Small intestine (tissue), 7 donors: Measurements from ENCODE around the gene TSC2. TPM values are rescaled to one million over a fixed set of nuclear protein-coding genes. Genes with fewer than 3 reads are reported as not detected.

Experiments
- DNase-seq, 2 donors: peaks; one replicate each; pipeline versions ENCODE4 v3.0.0 to v3.0.0-alpha.2; 2013
- FAIRE-seq: peaks from 2 replicates; lab custom pipeline; 2012; peaks lifted over from hg19 to GRCh38; lab: Jason Lieb, UNC
- H3K27ac ChIP-seq, 3 donors: one replicate each; pipeline ENCODE4 v1.5.1; 2013; ENCODE audit warnings: low read length in 2 of 3, mild to moderate bottlenecking in 2 of 3, control low read depth in 1 of 3, inconsistent platforms in 1 of 3, low read depth in 1 of 3, moderate library complexity in 1 of 3
- H3K27me3 ChIP-seq, 3 donors: one replicate each; pipeline ENCODE4 v1.6.1; 2013; ENCODE audit warnings: low read length in 3 of 3, inconsistent platforms in 1 of 3; ENCODE audit not compliant: control insufficient read depth in 3 of 3, insufficient read depth in 3 of 3
- H3K36me3 ChIP-seq, 3 donors: one replicate each; pipeline ENCODE4 v1.6.1; 2013; ENCODE audit warnings: low read length in 3 of 3, inconsistent platforms in 1 of 3, low read depth in 1 of 3, mild to moderate bottlenecking in 1 of 3, moderate library complexity in 1 of 3; ENCODE audit not compliant: control insufficient read depth in 3 of 3, insufficient read depth in 2 of 3
- H3K4me1 ChIP-seq, 3 donors: one replicate each; pipeline ENCODE4 v1.6.1; 2013; ENCODE audit warnings: low read length in 2 of 3, inconsistent platforms in 1 of 3, low read depth in 1 of 3, mild to moderate bottlenecking in 1 of 3, moderate library complexity in 1 of 3; ENCODE audit not compliant: control insufficient read depth in 3 of 3, insufficient read depth in 2 of 3
- H3K4me3 ChIP-seq, 3 donors: one replicate each; pipeline ENCODE4 v1.5.1; 2013; ENCODE audit warnings: low read length in 3 of 3, control low read depth in 1 of 3, inconsistent platforms in 1 of 3, low read depth in 1 of 3, mild to moderate bottlenecking in 1 of 3, moderate library complexity in 1 of 3
- H3K9me3 ChIP-seq, 2 donors: one replicate each; pipeline ENCODE4 v1.6.1; 2013; ENCODE audit warnings: low read depth in 1 of 2, low read length in 1 of 2; ENCODE audit not compliant: control insufficient read depth in 2 of 2, insufficient read depth in 1 of 2
- WGBS, 3 donors: extraction: QIAGEN DNeasy Blood & Tissue Kit; methylation state at CpG; one replicate each; pipeline ENCODE4 v1.1.7; 2013; 5-methylcytosine and 5-hydroxymethylcytosine counted together
- polyA plus RNA-seq, 4 donors: library from polyadenylated mRNA; stranded (reverse) in 3 of 4; unstranded in 1 of 4; fragments of 200-250 nt in 3 of 4; fragments of 120-200 nt in 1 of 4; gene quantifications; one replicate each; pipeline versions ENCODE4 v1.2.1 to v1.2.3, GENCODE V29; 2013
- donor health status: healthy with polysubstance abuse.
- donor health status: control.
- donor health status: control.
- donor health status: Bipolar disorder and iron deficiency.
- donor health status: healthy.

The TSC2 gene
- polyA plus RNA-seq, 4 donors = 35.1 to 75.9 (median 60.1) TPM

DNA sequence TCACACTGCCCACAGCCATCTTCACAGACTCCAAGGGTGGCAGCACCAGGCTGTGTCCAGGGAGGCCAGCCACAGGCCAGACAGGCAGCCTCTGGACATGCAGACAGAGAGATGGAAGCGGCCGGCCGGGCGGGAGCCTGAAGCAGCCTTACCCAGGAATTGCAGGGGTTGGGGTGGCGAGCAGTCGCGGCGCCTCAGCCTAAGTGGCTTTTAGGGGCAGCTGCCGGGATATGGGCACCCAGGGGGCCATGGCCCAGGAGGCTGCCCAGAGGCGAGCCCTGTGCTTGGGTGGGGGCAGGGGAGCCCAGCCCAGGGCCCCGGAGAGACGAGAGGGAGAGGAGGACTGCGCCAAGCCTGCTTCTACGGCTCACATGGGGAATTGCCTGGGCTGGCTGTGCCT, 22.5 kb upstream of the TSC2 start:
- Histone ChIP-seq H3K4me1 (peaks cover 0 to 33% (median 2%) of the 10 kb centered on the region in 3 donors), H3K27ac (no peak overlapping the region), H3K27me3 (peaks cover 0 to 44% (median 7%) of the 10 kb centered on the region in 3 donors), H3K9me3 (no peaks in the 10 kb centered on the region), H3K4me3 (no peak overlapping the region), H3K36me3 (peaks cover 0 to 14% (median 0%) of the 10 kb centered on the region in 3 donors)
- FAIRE-seq (no peak), DNase-seq (no peak)
- 93 to 97% (median 95%) methylated on average over 14 of the region's 14 CpGs for whole genome bisulfite sequencing, 3 donors

DNA sequence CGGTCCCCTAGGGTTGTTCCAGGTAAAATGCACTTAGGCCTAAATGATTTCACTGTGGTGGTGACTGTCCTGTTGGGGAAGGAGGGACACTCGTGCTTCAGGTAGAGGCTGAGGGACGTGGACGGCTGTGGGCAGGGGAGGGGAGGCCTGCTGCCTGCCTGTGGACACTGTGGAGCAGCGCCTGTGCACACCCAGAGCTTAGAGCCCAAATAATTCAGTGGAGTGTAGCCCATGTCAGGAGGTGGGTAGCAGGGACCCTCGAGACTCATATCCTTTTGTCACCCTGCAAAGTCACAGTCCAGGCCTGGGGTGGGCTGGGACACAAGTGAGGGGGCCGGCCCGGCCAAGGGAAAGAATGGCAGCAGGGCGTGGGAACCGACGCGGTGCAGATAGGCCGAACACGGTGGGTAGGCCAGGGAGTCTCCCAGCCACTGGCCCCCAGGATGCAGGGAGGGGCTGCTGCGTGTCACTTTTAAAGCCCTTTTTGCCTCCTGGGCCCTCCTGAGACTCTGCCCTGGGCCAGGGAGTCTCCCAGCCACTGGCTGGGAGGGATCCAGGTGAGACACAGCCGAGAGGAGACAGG, 21.8 kb upstream of the TSC2 start:
- Histone ChIP-seq H3K4me3 (peak overlapping the region in 1 of 3 donors; percentile 28), H3K27ac (no peak overlapping the region), H3K9me3 (no peaks in the 10 kb centered on the region), H3K27me3 (peaks cover 0 to 37% (median under 1%) of the 10 kb centered on the region in 3 donors), H3K36me3 (peaks cover 0 to 20% (median 0%) of the 10 kb centered on the region in 3 donors), H3K4me1 (peaks cover 0 to 27% (median 2%) of the 10 kb centered on the region in 3 donors)
- DNase-seq = no peak
- no peak for FAIRE-seq
- WGBS, 3 donors = 78 to 83% (median 82%) methylated on average over 12 to 16 of the region's 16 CpGs

DNA sequence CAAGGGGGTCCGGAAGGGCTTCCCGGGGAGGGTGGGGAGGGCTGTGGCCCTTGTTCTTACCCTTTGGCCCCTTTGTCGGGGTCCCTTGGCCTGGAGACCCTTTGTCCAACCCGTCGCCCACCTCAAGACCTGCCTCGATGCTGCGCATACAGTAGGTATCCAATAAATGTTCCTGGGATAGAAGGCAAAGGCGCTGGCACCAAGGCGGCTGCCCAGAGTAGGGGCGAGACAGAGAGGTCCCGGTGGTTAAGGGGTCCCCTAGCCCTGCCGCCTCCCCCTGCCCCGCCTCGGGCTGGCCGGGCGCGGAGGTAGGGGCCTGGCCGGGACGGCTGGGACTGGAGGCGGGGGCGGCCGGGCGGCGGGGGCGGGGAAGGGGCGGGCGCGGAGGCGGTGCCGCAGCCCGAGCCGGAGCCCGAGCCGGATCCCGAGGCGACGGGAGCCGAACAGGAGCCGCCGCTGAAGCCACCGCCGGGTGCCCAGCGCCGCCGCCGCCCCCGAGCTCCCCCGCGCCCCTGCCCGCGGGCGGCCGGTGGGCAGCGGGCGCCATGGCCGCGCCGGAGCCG, 21.2 kb upstream of the TSC2 start, which contains the start of gene NHERF2:
Gene NHERF2, plus strand, starts transcription at position 442 of the 563 bp plus-strand sequence. Its CDS starts 104 bp downstream, at position 546.
- Histone ChIP-seq H3K9me3 (no peaks in the 10 kb centered on the region), H3K27ac (peak within 1 kb of the TSS in 1 of 3 donors; percentile 57), H3K27me3 (peaks cover 0 to 32% (median 0%) of the 10 kb centered on the region in 3 donors), H3K4me1 (peaks cover 0 to 27% (median 2%) of the 10 kb centered on the region in 3 donors), H3K4me3 (peak within 1 kb of the TSS; percentile 53 to 65 (median 58)), H3K36me3 (peaks cover 0 to 25% (median 0%) of the 10 kb centered on the region in 3 donors)
- WGBS, 3 donors = 8 to 15% (median 10%) methylated on average over 21 to 59 of the region's 59 CpGs
- FAIRE-seq (no peak), DNase-seq (peak in 1 of 2 donors; percentile 36)

DNA sequence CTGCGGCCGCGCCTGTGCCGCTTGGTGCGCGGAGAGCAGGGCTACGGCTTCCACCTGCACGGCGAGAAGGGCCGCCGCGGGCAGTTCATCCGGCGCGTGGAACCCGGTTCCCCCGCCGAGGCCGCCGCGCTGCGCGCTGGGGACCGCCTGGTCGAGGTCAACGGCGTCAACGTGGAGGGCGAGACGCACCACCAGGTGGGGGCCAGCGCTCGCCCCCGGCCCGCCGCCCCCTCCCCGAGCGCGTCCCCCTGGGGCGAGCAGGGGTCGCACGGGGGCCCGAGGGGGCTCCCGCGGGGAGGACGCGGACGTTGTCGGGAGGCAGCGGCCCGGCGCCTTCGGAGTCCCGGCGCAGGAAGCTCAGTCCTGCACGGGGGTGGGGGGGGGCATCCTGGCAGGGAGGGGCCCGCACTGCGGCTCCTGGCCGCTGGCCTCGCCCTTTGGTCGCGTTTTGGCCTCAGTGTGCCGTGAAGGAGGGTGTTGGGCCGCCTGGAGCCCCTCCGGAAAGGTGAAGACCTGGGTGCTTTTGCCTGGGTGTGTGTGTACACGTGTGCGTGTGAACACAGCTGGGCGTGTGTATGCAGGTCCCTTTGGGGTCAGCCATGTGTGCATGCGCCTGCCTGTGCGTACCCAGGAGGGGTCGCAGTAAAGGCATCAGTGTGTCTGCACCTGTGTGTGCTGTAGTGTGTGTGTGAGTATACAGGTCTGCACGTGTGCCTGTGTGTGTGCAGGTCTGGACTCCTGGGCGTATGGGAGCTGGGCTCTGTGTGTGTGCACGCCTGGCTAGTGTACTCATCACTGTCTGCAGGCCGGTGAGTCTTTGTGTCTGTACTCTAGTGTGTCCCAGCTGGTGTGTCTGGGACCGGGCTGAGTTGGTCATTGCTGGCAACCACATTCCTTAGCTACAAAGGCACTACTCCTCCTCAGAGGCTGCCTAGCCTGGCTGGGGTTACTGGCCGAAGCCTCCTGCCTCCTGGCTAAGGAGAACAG, 20.5 kb upstream of the TSC2 start:
- Histone ChIP-seq H3K4me1 (peaks cover 0 to 27% (median 2%) of the 10 kb centered on the region in 3 donors), H3K27me3 (peaks cover 0 to 30% (median 0%) of the 10 kb centered on the region in 3 donors), H3K9me3 (no peaks in the 10 kb centered on the region), H3K27ac (peak overlapping the region in 1 of 3 donors; percentile 57), H3K36me3 (peaks cover 0 to 29% (median 0%) of the 10 kb centered on the region in 3 donors), H3K4me3 (peak overlapping the region; percentile 53 to 65 (median 58))
- FAIRE-seq (no peak), DNase-seq (no peak)
- WGBS, 3 donors = 5 to 7% (median 6%) methylated on average over 45 to 76 of the region's 76 CpGs

DNA sequence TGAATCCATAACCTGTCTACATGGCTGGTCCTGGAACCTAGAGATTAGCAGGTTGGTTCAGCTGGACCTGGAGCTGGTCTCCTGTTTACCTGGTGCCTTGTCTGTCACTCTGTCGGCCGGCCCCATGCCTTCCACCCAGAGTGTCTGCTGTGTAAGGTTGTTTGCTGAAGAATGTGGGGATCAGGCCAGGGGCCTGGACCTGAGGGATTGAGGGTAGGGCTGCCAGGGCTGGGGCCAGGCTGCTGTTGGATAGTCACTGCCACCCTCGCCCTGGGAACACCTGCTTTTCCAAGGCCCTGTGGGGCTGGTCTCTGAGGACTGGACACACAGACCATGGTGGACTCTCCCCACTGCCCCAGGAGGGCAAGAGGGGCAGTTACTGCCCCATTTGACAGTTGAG, 19.6 kb upstream of the TSC2 start:
- FAIRE-seq (no peak), DNase-seq (no peak)
- Histone ChIP-seq H3K4me1 (peaks cover 0 to 21% (median 2%) of the 10 kb centered on the region in 3 donors), H3K27ac (peak overlapping the region in 1 of 3 donors; percentile 18), H3K9me3 (no peaks in the 10 kb centered on the region), H3K36me3 (peaks cover 0 to 35% (median 0%) of the 10 kb centered on the region in 3 donors), H3K4me3 (peak overlapping the region in 1 of 3 donors; percentile 53), H3K27me3 (peaks cover 0 to 25% (median 0%) of the 10 kb centered on the region in 3 donors)
- 73 to 86% (median 80%) methylated on average over 3 of the region's 3 CpGs for WGBS, 3 donors

DNA sequence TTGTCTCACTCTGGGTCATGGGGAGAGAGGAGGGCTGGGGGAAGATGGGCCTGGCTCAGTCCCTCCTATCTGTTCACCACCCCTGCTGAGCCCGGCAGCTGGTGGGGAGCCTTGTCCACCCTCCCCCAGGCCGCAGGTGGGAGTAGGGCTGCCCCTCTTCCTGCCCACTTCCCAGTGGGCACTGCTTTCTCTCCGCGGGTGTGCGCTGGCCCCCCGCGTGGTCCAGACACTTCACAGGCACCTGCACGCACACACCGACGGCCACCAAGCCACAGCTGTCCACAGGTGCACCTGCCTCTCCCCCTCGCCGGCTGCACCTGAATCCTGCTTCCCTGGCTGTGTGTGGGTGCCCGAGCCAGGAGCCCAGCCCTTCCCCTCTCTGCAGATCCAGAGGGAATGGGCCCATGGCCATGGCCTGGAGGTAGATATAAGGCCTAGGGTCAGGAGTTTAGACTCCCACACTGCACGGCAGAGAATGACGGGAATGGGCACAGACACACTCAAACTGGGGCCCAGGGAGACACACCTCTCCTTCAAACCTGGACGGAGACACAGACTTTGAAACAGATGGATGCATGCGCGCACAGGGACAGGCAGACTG, 19.1 kb upstream of the TSC2 start:
- FAIRE-seq = no peak
- Histone ChIP-seq H3K4me3 (peak overlapping the region in 1 of 3 donors; percentile 53), H3K27ac (no peak overlapping the region), H3K9me3 (no peaks in the 10 kb centered on the region), H3K4me1 (peaks cover 0 to 22% (median 2%) of the 10 kb centered on the region in 3 donors), H3K27me3 (peaks cover 0 to 25% (median 0%) of the 10 kb centered on the region in 3 donors), H3K36me3 (peaks cover 0 to 39% (median 0%) of the 10 kb centered on the region in 3 donors)
- WGBS, 3 donors = 74 to 84% (median 76%) methylated on average over 11 to 18 of the region's 18 CpGs
- DNase-seq = no peak

DNA sequence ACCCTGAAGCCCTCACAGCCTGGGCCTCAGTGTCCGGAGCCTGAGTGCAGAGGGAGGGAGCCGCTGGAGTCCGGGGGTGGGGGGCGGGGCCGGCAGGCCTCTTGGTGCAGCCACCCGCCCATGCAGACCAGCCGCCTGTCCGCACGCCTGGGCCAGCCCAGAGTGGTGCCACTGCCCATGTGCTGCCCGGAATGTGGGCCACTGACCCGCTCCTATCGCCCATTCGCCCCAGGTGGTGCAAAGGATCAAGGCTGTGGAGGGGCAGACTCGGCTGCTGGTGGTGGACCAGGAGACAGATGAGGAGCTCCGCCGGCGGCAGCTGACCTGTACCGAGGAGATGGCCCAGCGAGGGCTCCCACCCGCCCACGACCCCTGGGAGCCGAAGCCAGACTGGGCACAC, 18.4 kb upstream of the TSC2 start:
- no peak for DNase-seq
- Histone ChIP-seq H3K4me1 (peaks cover 0 to 20% (median 2%) of the 10 kb centered on the region in 3 donors), H3K27ac (no peak overlapping the region)

More for the DNA sequence above, 18.4 kb upstream of the TSC2 start:
- WGBS, 3 donors = 79 to 88% (median 88%) methylated on average over 18 to 22 of the region's 22 CpGs
- no peak for FAIRE-seq
- H3K27me3 ChIP-seq = peaks cover 0 to 25% (median 0%) of the 10 kb centered on the region in 3 donors
- H3K9me3 ChIP-seq = no peaks in the 10 kb centered on the region
- no peak overlapping the region for H3K4me3 ChIP-seq
- peaks cover 0 to 42% (median 0%) of the 10 kb centered on the region in 3 donors for H3K36me3 ChIP-seq
